SJSA1 (cell line): ENCODE measurements around the gene MBD4. TPM values are rescaled to one million over a fixed set of nuclear protein-coding genes. Genes with fewer than 3 reads are reported as not detected.

ENCODE experiments used
- DNase-seq, 2 experiments: peaks; one replicate each; pipeline ENCODE4 v3.0.0-alpha.2; 2015 to 2020; ENCODE audit warnings: low spot score in 2 of 2, low read depth in 1 of 2
- H3K27ac ChIP-seq: fragments of 250-450 bp; sonication (Bioruptor Pico); 2 replicates; pipeline ENCODE4 v1.5.1; 2020; ENCODE audit warnings: mild to moderate bottlenecking, moderate library complexity
- H3K27me3 ChIP-seq: fragments of 250-450 bp; sonication (Bioruptor Pico); replicated peaks from 2 replicates; pipeline ENCODE4 v1.5.1; 2020; ENCODE audit warnings: mild to moderate bottlenecking, moderate library complexity
- H3K36me3 ChIP-seq: fragments of 250-450 bp; sonication (Bioruptor Pico); 2 replicates; pipeline ENCODE4 v1.5.1; 2020; ENCODE audit warnings: mild to moderate bottlenecking
- H3K4me1 ChIP-seq: fragments of 250-450 bp; sonication (Bioruptor Pico); replicated peaks from 2 replicates; pipeline ENCODE4 v1.6.1; 2021; ENCODE audit warnings: mild to moderate bottlenecking
- H3K4me3 ChIP-seq: fragments of 250-450 bp; sonication (Bioruptor Pico); 2 replicates; pipeline ENCODE4 v1.5.1; 2020; ENCODE audit warnings: mild to moderate bottlenecking
- H3K9me3 ChIP-seq: fragments of 250-450 bp; sonication (Bioruptor Pico); replicated peaks from 2 replicates; pipeline ENCODE4 v1.5.1; 2020; ENCODE audit warnings: mild to moderate bottlenecking
- total RNA-seq: library from RNA; depleted of rRNA; stranded (reverse); fragments of >200 nt; shearing (Covaris generic); gene quantifications from 2 replicates; pipeline ENCODE4 v1.2.3, GENCODE V29; 2014

The MBD4 gene
- total RNA-seq, 1 experiment from 2014 or later: 23.6 TPM

GRCh38 chr3:129433565-129433964 is 6.2 kb downstream of the MBD4 start:
- Histone ChIP-seq H3K9me3 (no peaks in the 10 kb centered on the region), H3K36me3 (peaks cover 74% of the 10 kb centered on the region), H3K4me1 (peaks cover 6% of the 10 kb centered on the region), H3K27me3 (no peaks in the 10 kb centered on the region), H3K27ac (no peak overlapping the region), H3K4me3 (no peak overlapping the region)
- no peak for DNase-seq

- Histone ChIP-seq H3K4me3 (no peak overlapping the region), H3K9me3 (no peaks in the 10 kb centered on the region), H3K27me3 (no peaks in the 10 kb centered on the region), H3K27ac (no peak overlapping the region), H3K36me3 (peaks cover 70% of the 10 kb centered on the region), H3K4me1 (peaks cover 13% of the 10 kb centered on the region)
- no peak for DNase-seq
Observed at GRCh38 chr3:129432671-129433070, 7.1 kb downstream of the MBD4 start.

GRCh38 chr3:129432036-129432435 is 7.7 kb downstream of the MBD4 start:
- Histone ChIP-seq H3K27ac (no peak overlapping the region), H3K4me3 (no peak overlapping the region), H3K4me1 (peaks cover 13% of the 10 kb centered on the region), H3K36me3 (peaks cover 64% of the 10 kb centered on the region), H3K9me3 (no peaks in the 10 kb centered on the region), H3K27me3 (no peaks in the 10 kb centered on the region)
- DNase-seq: no peak

- H3K27me3 ChIP-seq: no peaks in the 10 kb centered on the region
- no peak for DNase-seq
- no peak overlapping the region for H3K4me3 ChIP-seq
- no peak overlapping the region for H3K27ac ChIP-seq
- peaks cover 13% of the 10 kb centered on the region for H3K4me1 ChIP-seq
- H3K9me3 ChIP-seq: no peaks in the 10 kb centered on the region
- peaks cover 48% of the 10 kb centered on the region for H3K36me3 ChIP-seq
Observed at GRCh38 chr3:129429602-129430001, 10.1 kb downstream of the MBD4 start.

- H3K36me3 ChIP-seq: peaks cover 43% of the 10 kb centered on the region
- H3K27me3 ChIP-seq: no peaks in the 10 kb centered on the region
- H3K4me1 ChIP-seq: peaks cover 13% of the 10 kb centered on the region
- H3K9me3 ChIP-seq: no peaks in the 10 kb centered on the region
- no peak for DNase-seq
- no peak overlapping the region for H3K27ac ChIP-seq
- peak overlapping the region; percentile 13; the same call in 1 of the 2 replicates for H3K4me3 ChIP-seq
Observed at GRCh38 chr3:129429080-129429451, 10.7 kb downstream of the MBD4 start.

GRCh38 chr3:129428376-129429079 is 11.2 kb downstream of the MBD4 start, which contains the start of gene EFCAB12:
TSS of gene EFCAB12 (minus strand) at chr3:129428636. CDS start at chr3:129428488, 148 bp downstream.
- DNase-seq: peak; percentile 74 to 87
- H3K4me3 ChIP-seq: peak within 1 kb of the TSS; percentile 13
- no peak within 1 kb of the TSS for H3K27ac ChIP-seq
- H3K4me1 ChIP-seq: peaks cover 13% of the 10 kb centered on the region
- H3K9me3 ChIP-seq: no peaks in the 10 kb centered on the region
- no peaks in the 10 kb centered on the region for H3K27me3 ChIP-seq
- peaks cover 37% of the 10 kb centered on the region for H3K36me3 ChIP-seq

GRCh38 chr3:129428007-129428375 is 11.8 kb downstream of the MBD4 start:
- H3K9me3 ChIP-seq: no peaks in the 10 kb centered on the region
- H3K27me3 ChIP-seq: no peaks in the 10 kb centered on the region
- DNase-seq: no peak
- no peak overlapping the region for H3K27ac ChIP-seq
- peak overlapping the region; percentile 13 for H3K4me3 ChIP-seq
- H3K36me3 ChIP-seq: peaks cover 34% of the 10 kb centered on the region
- H3K4me1 ChIP-seq: peaks cover 13% of the 10 kb centered on the region

- Histone ChIP-seq H3K4me3 (no peak overlapping the region), H3K27me3 (no peaks in the 10 kb centered on the region), H3K36me3 (peaks cover 10% of the 10 kb centered on the region), H3K4me1 (peaks cover 13% of the 10 kb centered on the region), H3K27ac (no peak overlapping the region), H3K9me3 (no peaks in the 10 kb centered on the region)
- no peak for DNase-seq
Observed at GRCh38 chr3:129425619-129426018, 14.1 kb downstream of the MBD4 start.

GRCh38 chr3:129425213-129425612 is 14.5 kb downstream of the MBD4 start:
- Histone ChIP-seq H3K9me3 (no peaks in the 10 kb centered on the region), H3K27ac (no peak overlapping the region), H3K36me3 (peaks cover 6% of the 10 kb centered on the region), H3K4me3 (no peak overlapping the region), H3K27me3 (no peaks in the 10 kb centered on the region), H3K4me1 (peaks cover 13% of the 10 kb centered on the region)
- no peak for DNase-seq

GRCh38 chr3:129424185-129424841 is 15.4 kb downstream of the MBD4 start:
- H3K27ac ChIP-seq: no peak overlapping the region
- no peak for DNase-seq
- H3K36me3 ChIP-seq: peaks cover 4% of the 10 kb centered on the region; the same call in 1 of the 2 replicates

GRCh38 chr3:129422897-129423296 is 16.9 kb downstream of the MBD4 start:
- Histone ChIP-seq H3K27ac (no peak overlapping the region), H3K27me3 (no peaks in the 10 kb centered on the region), H3K4me3 (no peak overlapping the region), H3K4me1 (peaks cover under 1% of the 10 kb centered on the region; the same call in 1 of the 2 replicates), H3K9me3 (no peaks in the 10 kb centered on the region), H3K36me3 (no peaks in the 10 kb centered on the region)
- no peak for DNase-seq

More at GRCh38 chr3:129424185-129424841, 15.4 kb downstream of the MBD4 start:
- Histone ChIP-seq H3K4me3 (no peak overlapping the region), H3K4me1 (peaks cover 13% of the 10 kb centered on the region), H3K27me3 (no peaks in the 10 kb centered on the region), H3K9me3 (no peaks in the 10 kb centered on the region)

- Histone ChIP-seq H3K27ac (no peak overlapping the region), H3K9me3 (no peaks in the 10 kb centered on the region), H3K4me3 (no peak overlapping the region), H3K4me1 (no peaks in the 10 kb centered on the region), H3K27me3 (no peaks in the 10 kb centered on the region), H3K36me3 (no peaks in the 10 kb centered on the region)
- DNase-seq: no peak
Observed at GRCh38 chr3:129421988-129422745, 17.6 kb downstream of the MBD4 start.

- Histone ChIP-seq H3K27me3 (no peaks in the 10 kb centered on the region), H3K4me3 (no peak overlapping the region), H3K4me1 (no peaks in the 10 kb centered on the region), H3K9me3 (no peaks in the 10 kb centered on the region), H3K36me3 (no peaks in the 10 kb centered on the region), H3K27ac (no peak overlapping the region)
- no peak for DNase-seq
Observed at GRCh38 chr3:129421236-129421883, 18.4 kb downstream of the MBD4 start.
